HepG2 (cell line): Measurements from ENCODE around the gene CERS6. TPM values are rescaled to one million over a fixed set of nuclear protein-coding genes. Genes with fewer than 3 reads are reported as not detected.

Source experiments
- ATAC-seq: fragments of 200-7000 bp; cut with Tn5 transposase; 3 replicates; pipeline ENCODE4 v1.9.1; 2020; ENCODE audit warnings: mild to moderate bottlenecking, moderate library complexity
- BruUV-seq: library from RNA; stranded (reverse); fragments of 400-500 nt; replicated peaks from 2 replicates; lab custom pipeline; 2021; lab: Mats Ljungman, UMichigan
- CTCF ChIA-PET: fragments of 300-600 bp; formaldehyde crosslinking; extraction: SDS; loops from one replicate; lab custom pipeline; 2021; ENCODE audit warnings: low total read pairs, inconsistent platforms, low intra/inter-chr PET ratio; lab: Yijun Ruan, JAX
- POLR2A ChIA-PET: fragments of 350-600 bp; sonication (Branson Sonifier 250); formaldehyde crosslinking; loops from one replicate; lab custom pipeline; 2020; ENCODE audit warnings: antibody characterized with exemption, inconsistent platforms; lab: Yijun Ruan, JAX
- DNase-seq: peaks from one replicate; pipeline ENCODE4 v3.0.0-alpha.2; 2015; ENCODE audit warnings: low spot score
- FAIRE-seq: peaks from 3 replicates; lab custom pipeline; 2011; peaks lifted over from hg19 to GRCh38; lab: Jason Lieb, UNC
- H2AFZ ChIP-seq: one replicate; pipeline ENCODE4 v1.6.1; 2011; ENCODE audit warnings: low read length, inconsistent platforms
- H3K27ac ChIP-seq: fragments of 300-600 bp; 3 replicates; pipeline ENCODE4 v1.8.0; 2011; ENCODE audit warnings: mixed run types, mild to moderate bottlenecking, mixed read lengths, low read length, inconsistent platforms; ENCODE audit not compliant: insufficient read depth; ENCODE audit errors: extremely low read length
- H3K27me3 ChIP-seq, 2 experiments: fragments of 200-600 bp in 1 of 2; 2 replicates in 1 of 2; 3 replicates in 1 of 2; pipeline versions ENCODE4 v1.6.0 to v1.8.0; 2011; ENCODE audit warnings: low read length in 2 of 2, mild to moderate bottlenecking in 2 of 2, moderate library complexity in 2 of 2, inconsistent platforms in 1 of 2; ENCODE audit not compliant: insufficient read depth in 2 of 2, control insufficient read depth in 1 of 2
- H3K36me3 ChIP-seq, 2 experiments: fragments of 200-600 bp in 1 of 2; replicated peaks in 1 of 2; 2 replicates in 1 of 2; 3 replicates in 1 of 2; pipeline versions ENCODE4 v1.5.1 to v1.8.0; 2011; ENCODE audit warnings: low read length in 2 of 2, inconsistent platforms in 1 of 2; ENCODE audit not compliant: insufficient read depth in 2 of 2, control insufficient read depth in 1 of 2
- H3K4me1 ChIP-seq: 2 replicates; pipeline ENCODE4 v1.5.1; 2012; ENCODE audit warnings: low read length, inconsistent platforms; ENCODE audit not compliant: insufficient read depth
- H3K4me2 ChIP-seq: 2 replicates; pipeline ENCODE4 v1.6.0; 2011; ENCODE audit warnings: low read depth, low read length, inconsistent platforms
- H3K4me3 ChIP-seq, 3 experiments: fragments of 200-600 bp in 1 of 3; sonication (generic), shearing (Covaris generic) in 1 of 3; replicated peaks in 1 of 3; 2 replicates each; pipeline ENCODE4 v1.5.1; 2011 to 2016; ENCODE audit warnings: low read length in 3 of 3, inconsistent platforms in 2 of 3, low read depth in 2 of 3, mild to moderate bottlenecking in 2 of 3, control low read depth in 1 of 3, mixed read lengths in 1 of 3; ENCODE audit not compliant: insufficient read depth in 1 of 3
- H3K79me2 ChIP-seq: one replicate; pipeline ENCODE4 v1.6.1; 2011; ENCODE audit warnings: low read length, inconsistent platforms; ENCODE audit not compliant: insufficient read depth
- H3K9ac ChIP-seq: 2 replicates; pipeline ENCODE4 v1.6.0; 2011; ENCODE audit warnings: mild to moderate bottlenecking, low read depth, low read length, inconsistent platforms; ENCODE audit not compliant: insufficient read depth
- H3K9me3 ChIP-seq: 2 replicates; pipeline ENCODE4 v1.5.1; 2012; ENCODE audit warnings: mild to moderate bottlenecking, low read length
- H4K20me1 ChIP-seq: 2 replicates; pipeline ENCODE4 v1.6.0; 2011; ENCODE audit warnings: inconsistent platforms, mild to moderate bottlenecking, low read length, moderate library complexity; ENCODE audit not compliant: insufficient read depth
- ATF7-NPFF ChIP-seq: sonication (generic); formaldehyde crosslinking; IDR thresholded peaks from 2 replicates; pipeline ENCODE4 v1.8.1; 2023; ENCODE audit warnings: mild to moderate bottlenecking, low read depth, missing genetic modification reagents, moderate library complexity
- BORCS8-MEF2B ChIP-seq: sonication (generic); formaldehyde crosslinking; IDR thresholded peaks from 2 replicates; pipeline ENCODE4 v1.8.0; 2022; ENCODE audit warnings: mild to moderate bottlenecking, missing genetic modification reagents
- MYPOP ChIP-seq: sonication (generic); formaldehyde crosslinking; IDR thresholded peaks from 2 replicates; pipeline ENCODE4 v1.8.1; 2023; ENCODE audit warnings: mild to moderate bottlenecking, moderate library complexity, missing genetic modification reagents
- NFKB2 ChIP-seq: sonication (generic); formaldehyde crosslinking; IDR thresholded peaks from 2 replicates; pipeline ENCODE4 v1.4.0; 2020; ENCODE audit warnings: missing genetic modification reagents, borderline replicate concordance
- ZBTB2 ChIP-seq: sonication (generic); formaldehyde crosslinking; IDR thresholded peaks from 2 replicates; pipeline ENCODE4 v1.8.0; 2022; ENCODE audit warnings: low read depth, missing genetic modification reagents
- ZBTB33 ChIP-seq: sonication (generic); formaldehyde crosslinking; IDR thresholded peaks from 2 replicates; pipeline ENCODE4 v1.4.0; 2020; ENCODE audit warnings: missing genetic modification reagents
- ZBTB44 ChIP-seq: sonication (generic); formaldehyde crosslinking; IDR thresholded peaks from 2 replicates; pipeline ENCODE4 v1.4.0; 2020; ENCODE audit warnings: missing genetic modification reagents
- ZFAT ChIP-seq: sonication (generic); formaldehyde crosslinking; conservative IDR thresholded peaks from 2 replicates; pipeline ENCODE4 v1.8.1; 2023; ENCODE audit warnings: missing genetic modification reagents, inconsistent platforms
- ZNF225 ChIP-seq: sonication (generic); formaldehyde crosslinking; IDR thresholded peaks from 2 replicates; pipeline ENCODE4 v1.4.0; 2020; ENCODE audit warnings: mild to moderate bottlenecking, missing genetic modification reagents
- ZNF260 ChIP-seq: sonication (generic); formaldehyde crosslinking; IDR thresholded peaks from 2 replicates; pipeline ENCODE4 v1.4.0; 2020; ENCODE audit warnings: missing genetic modification reagents, low read depth, mild to moderate bottlenecking, borderline replicate concordance
- ZNF772 ChIP-seq: sonication (generic); formaldehyde crosslinking; IDR thresholded peaks from 2 replicates; pipeline ENCODE4 v1.5.0; 2020; ENCODE audit warnings: mild to moderate bottlenecking, missing genetic modification reagents
- ZNF816 ChIP-seq: sonication (generic); formaldehyde crosslinking; IDR thresholded peaks from 2 replicates; pipeline ENCODE4 v1.8.0; 2022; ENCODE audit warnings: missing genetic modification reagents, mild to moderate bottlenecking, borderline replicate concordance
- ZNF883 ChIP-seq: sonication (generic); formaldehyde crosslinking; IDR thresholded peaks from 2 replicates; pipeline ENCODE4 v1.5.1; 2020; ENCODE audit warnings: mild to moderate bottlenecking, missing genetic modification reagents; ENCODE audit errors: not compliant biosample characterization
- WGBS: methylation state at CpG from one replicate; pipeline ENCODE4 v1.1.6; 2017; ENCODE audit warnings: low lambda C conversion rate; 5-methylcytosine and 5-hydroxymethylcytosine counted together
- in situ Hi-C: cut with HindIII; loops from 2 replicates; pipeline ENCODE4 v1.10.0; 2017; ENCODE audit warnings: low pct_unique_long_range_greater_than_20kb; ENCODE audit not compliant: extremely low pct_ligation_motif_present
- intact Hi-C: fragments of 100-400 bp; cut with micrococcal nuclease; formaldehyde crosslinking; loops from one replicate; pipeline ENCODE4 v1.10.0; 2022; ENCODE audit not compliant: unreplicated experiment
- polyA plus RNA-seq, 8 experiments: library from polyadenylated mRNA; depleted of rRNA in 3 of 8; stranded (reverse) in 7 of 8; unstranded in 1 of 8; fragments of >200 nt; fragmentation: Illumina TruSeq in 4 of 8; extraction: Trizol in 4 of 8; gene quantifications; 2 replicates each; pipeline versions ENCODE4 v1.2.1 to v1.2.3, GENCODE V29; 2011 to 2016; ENCODE audit warnings: low read depth in 4 of 8, missing spikeins in 1 of 8, mixed read lengths in 1 of 8; ENCODE audit not compliant: insufficient read depth in 1 of 8
- total RNA-seq, 5 experiments: library from RNA; depleted of rRNA; stranded (reverse); fragments of >200 nt; fragmentation: Illumina TruSeq; extraction: Trizol; gene quantifications; 2 replicates each; pipeline ENCODE4 v1.2.3, GENCODE V29; 2016; ENCODE audit warnings: low read depth in 1 of 5

The CERS6 gene
- total and polyA plus RNA-seq, 2 of the 13 experiments (the other 11 are each of a cell fraction or from before 2014, with no cell fraction given): 10.1 to 20.3 TPM

GRCh38 chr2:168599738-168600137, 143.7 kb downstream of the CERS6 start (continued):
- no peak for TF ChIP-seq ZBTB44 (CRISPR knock-in tag)
- TF ChIP-seq NFKB2 (CRISPR knock-in tag): no peak
- TF ChIP-seq ATF7-NPFF: no peak
- TF ChIP-seq ZNF883: no peak

DNA sequence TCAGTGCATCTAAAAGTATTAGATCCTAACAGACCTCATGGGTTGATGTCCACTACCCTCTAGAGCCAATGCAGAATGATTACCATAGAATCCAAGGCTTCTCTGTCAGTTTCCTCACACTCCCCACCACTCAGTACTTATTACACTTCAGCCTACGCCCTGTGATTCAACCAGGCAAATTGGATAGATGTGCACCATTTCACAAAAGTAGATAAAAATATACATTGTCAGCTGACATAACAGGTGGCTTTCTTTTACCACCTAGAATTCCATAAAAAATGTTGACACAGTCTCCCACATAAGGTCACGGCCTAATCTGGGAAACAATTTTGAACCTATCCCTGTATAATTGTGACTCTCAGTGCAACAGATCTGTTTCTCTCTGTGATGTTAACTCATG, 144.9 kb downstream of the CERS6 start:
- FAIRE-seq: no peak
- CTCF ChIA-PET: no interaction called here
- no peak for ATAC-seq

More for the DNA sequence above, 144.9 kb downstream of the CERS6 start:
- H3K9me3 ChIP-seq: peaks cover 17% of the 10 kb centered on the region
- whole genome bisulfite sequencing: 94% methylated on average over 2 of the region's 2 CpGs
- no peak for DNase-seq
- TF ChIP-seq BORCS8-MEF2B (CRISPR knock-in tag): no peak
- TF ChIP-seq ZNF225 (CRISPR knock-in tag): no peak
- no peak for TF ChIP-seq ZBTB2 (CRISPR knock-in tag)
- no peak for TF ChIP-seq ZNF816 (CRISPR knock-in tag)
- no peak for TF ChIP-seq NFKB2 (CRISPR knock-in tag)
- TF ChIP-seq ZBTB33: no peak
- no peak for TF ChIP-seq ZNF772 (CRISPR knock-in tag)
- no peak for TF ChIP-seq ZFAT (CRISPR knock-in tag)
- TF ChIP-seq MYPOP (CRISPR knock-in tag): no peak
- no peak for TF ChIP-seq ZNF260
- TF ChIP-seq, all 625 proteins: peak for 0
- no TSS peak for BruUV-seq
- in situ Hi-C loops: no loop called here
- Histone ChIP-seq H3K79me2 (no peaks in the 10 kb centered on the region), H3K27me3 (no peaks in the 10 kb centered on the region), H3K27ac (no peak overlapping the region), H3K4me2 (no peak overlapping the region), H3K36me3 (no peaks in the 10 kb centered on the region), H2AFZ (no peak overlapping the region), H3K9ac (no peak overlapping the region), H3K4me1 (no peaks in the 10 kb centered on the region), H4K20me1 (no peaks in the 10 kb centered on the region; the same call in 1 of the 2 replicates), H3K4me3 (no peak overlapping the region)
- intact Hi-C loops: no loop called here
- POLR2A ChIA-PET: no interaction called here
